Panc1 (cell line): ENCODE measurements around the gene ARHGAP12. TPM values are rescaled to one million over a fixed set of nuclear protein-coding genes. Genes with fewer than 3 reads are reported as not detected.

ENCODE experiments used
- ATAC-seq: fragments of 200-7000 bp; cut with Tn5 transposase; 2 replicates; pipeline ENCODE4 v1.9.1; 2020; ENCODE audit warnings: mild to moderate bottlenecking, moderate library complexity
- BruUV-seq: library from RNA; stranded (reverse); fragments of 400-500 nt; replicated peaks from 2 replicates; lab custom pipeline; 2021; lab: Mats Ljungman, UMichigan
- CTCF ChIA-PET: fragments of 300-600 bp; sonication (Branson Sonifier 250); formaldehyde crosslinking; loops from one replicate; lab custom pipeline; 2022; ENCODE audit warnings: antibody characterized with exemption; lab: Charles Lee
- POLR2A ChIA-PET: fragments of 300-600 bp; sonication (Branson Sonifier 250); formaldehyde crosslinking; loops from one replicate; lab custom pipeline; 2022; ENCODE audit warnings: antibody characterized with exemption; lab: Charles Lee
- DNase-seq: peaks from one replicate; pipeline ENCODE4 v3.0.0-alpha.2; 2010; ENCODE audit warnings: low read depth, low spot score
- H3K27ac ChIP-seq: 2 replicates; pipeline ENCODE4 v1.5.1; 2011; ENCODE audit warnings: mild to moderate bottlenecking, low read length, inconsistent platforms
- H3K27me3 ChIP-seq: fragments of 200-500 bp; sonication (Bioruptor generic); 2 replicates; pipeline ENCODE4 v1.6.0; 2014; ENCODE audit warnings: low read length, inconsistent platforms; ENCODE audit not compliant: control insufficient read depth, insufficient read depth
- H3K36me3 ChIP-seq: fragments of 200-500 bp; sonication (Bioruptor generic); 2 replicates; pipeline ENCODE4 v1.5.1; 2014; ENCODE audit warnings: inconsistent platforms, mild to moderate bottlenecking, low read length, moderate library complexity; ENCODE audit not compliant: control insufficient read depth, insufficient read depth
- H3K4me1 ChIP-seq: 2 replicates; pipeline ENCODE4 v1.5.1; 2011; ENCODE audit warnings: inconsistent platforms, mild to moderate bottlenecking, low read length, moderate library complexity; ENCODE audit not compliant: control insufficient read depth, insufficient read depth
- H3K4me3 ChIP-seq, 2 experiments: 2 replicates each; pipeline ENCODE4 v1.5.1; 2011 to 2012; ENCODE audit warnings: low read depth in 2 of 2, low read length in 2 of 2, mild to moderate bottlenecking in 2 of 2, inconsistent platforms in 1 of 2, moderate library complexity in 1 of 2
- H3K9me3 ChIP-seq: fragments of 200-500 bp; sonication (Bioruptor generic); 2 replicates; pipeline ENCODE4 v1.5.1; 2014; ENCODE audit warnings: low read depth, mild to moderate bottlenecking, inconsistent platforms, low read length, moderate library complexity; ENCODE audit not compliant: control insufficient read depth, insufficient read depth
- POLR2AphosphoS5 ChIP-seq: IDR thresholded peaks from 2 replicates; pipeline ENCODE4 v1.6.1; 2012; ENCODE audit warnings: mild to moderate bottlenecking, low read depth, low read length, moderate library complexity
- REST ChIP-seq, 2 experiments: IDR thresholded peaks; 2 replicates each; pipeline ENCODE4 v1.6.1; 2011 to 2012; ENCODE audit warnings: low read depth in 2 of 2, control low read depth in 1 of 2, low read length in 1 of 2, mild to moderate bottlenecking in 1 of 2, moderate library complexity in 1 of 2; ENCODE audit not compliant: insufficient read depth in 1 of 2
- SIN3A ChIP-seq: IDR thresholded peaks from 2 replicates; pipeline ENCODE4 v1.6.1; 2012; ENCODE audit warnings: low read depth, mild to moderate bottlenecking, low read length, moderate library complexity, borderline replicate concordance; ENCODE audit not compliant: insufficient read depth
- TCF7L2 ChIP-seq: IDR thresholded peaks from 2 replicates; pipeline ENCODE4 v1.6.1; 2011; ENCODE audit warnings: mild to moderate bottlenecking, low read depth, low read length, inconsistent platforms
- in situ Hi-C: cut with HindIII; loops from 2 replicates; pipeline ENCODE4 v1.10.0; 2016; ENCODE audit warnings: low sequenced_read_pairs, low pct_unique_long_range_greater_than_20kb
- intact Hi-C: fragments of 100-400 bp; cut with micrococcal nuclease; formaldehyde crosslinking; loops from one replicate; pipeline ENCODE4 v1.10.0; 2022; ENCODE audit not compliant: unreplicated experiment
- total RNA-seq: library from RNA; stranded (reverse); gene quantifications from one replicate; pipeline ENCODE4 v1.2.1, GENCODE V29; 2021; ENCODE audit not compliant: unreplicated experiment
- TF ChIP-seq, protein P1 (sequence below): fragments of 450-650 bp; IDR thresholded peaks from 2 replicates; pipeline ENCODE4 v1.5.1; 2017; ENCODE audit warnings: mild to moderate bottlenecking

ARHGAP12 gene
- total RNA-seq, 1 experiment from 2014 or later, result 22.9 TPM

GRCh38 chr10:31878486-31878885 is 50.1 kb downstream of the ARHGAP12 start:
- DNase-seq (no peak), ATAC-seq (no peak)
- in situ Hi-C loops, result no loop called here
- H3K36me3 ChIP-seq, result no peaks in the 10 kb centered on the region
- H3K4me3 ChIP-seq, result no peak overlapping the region
- BruUV-seq, result no TSS peak
- ChIA-PET POLR2A (interaction anchor here (0.9 kb wide), 1 partner anchor 12 kb away, joined by 3 read pairs; no protein-coding TSS in a partner anchor), CTCF (no interaction called here)
- no peaks in the 10 kb centered on the region; the same call in 1 of the 2 replicates for H3K4me1 ChIP-seq
- TF ChIP-seq SIN3A, result no peak
- TF ChIP-seq REST (IDR thresholded peaks at IDR 0.05; ENCODE audit: insufficient read depth in 1 of 2, low read depth in 2 of 2, low read length in 1 of 2), result no peak
- TF ChIP-seq, protein P1, sequence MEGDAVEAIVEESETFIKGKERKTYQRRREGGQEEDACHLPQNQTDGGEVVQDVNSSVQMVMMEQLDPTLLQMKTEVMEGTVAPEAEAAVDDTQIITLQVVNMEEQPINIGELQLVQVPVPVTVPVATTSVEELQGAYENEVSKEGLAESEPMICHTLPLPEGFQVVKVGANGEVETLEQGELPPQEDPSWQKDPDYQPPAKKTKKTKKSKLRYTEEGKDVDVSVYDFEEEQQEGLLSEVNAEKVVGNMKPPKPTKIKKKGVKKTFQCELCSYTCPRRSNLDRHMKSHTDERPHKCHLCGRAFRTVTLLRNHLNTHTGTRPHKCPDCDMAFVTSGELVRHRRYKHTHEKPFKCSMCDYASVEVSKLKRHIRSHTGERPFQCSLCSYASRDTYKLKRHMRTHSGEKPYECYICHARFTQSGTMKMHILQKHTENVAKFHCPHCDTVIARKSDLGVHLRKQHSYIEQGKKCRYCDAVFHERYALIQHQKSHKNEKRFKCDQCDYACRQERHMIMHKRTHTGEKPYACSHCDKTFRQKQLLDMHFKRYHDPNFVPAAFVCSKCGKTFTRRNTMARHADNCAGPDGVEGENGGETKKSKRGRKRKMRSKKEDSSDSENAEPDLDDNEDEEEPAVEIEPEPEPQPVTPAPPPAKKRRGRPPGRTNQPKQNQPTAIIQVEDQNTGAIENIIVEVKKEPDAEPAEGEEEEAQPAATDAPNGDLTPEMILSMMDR, result no peak
- no peak for TF ChIP-seq POLR2AphosphoS5
- no peak for TF ChIP-seq TCF7L2
- no peaks in the 10 kb centered on the region for H3K9me3 ChIP-seq
- no peaks in the 10 kb centered on the region for H3K27me3 ChIP-seq
- intact Hi-C loops, result no loop called here
- H3K27ac ChIP-seq, result no peak overlapping the region

DNA sequence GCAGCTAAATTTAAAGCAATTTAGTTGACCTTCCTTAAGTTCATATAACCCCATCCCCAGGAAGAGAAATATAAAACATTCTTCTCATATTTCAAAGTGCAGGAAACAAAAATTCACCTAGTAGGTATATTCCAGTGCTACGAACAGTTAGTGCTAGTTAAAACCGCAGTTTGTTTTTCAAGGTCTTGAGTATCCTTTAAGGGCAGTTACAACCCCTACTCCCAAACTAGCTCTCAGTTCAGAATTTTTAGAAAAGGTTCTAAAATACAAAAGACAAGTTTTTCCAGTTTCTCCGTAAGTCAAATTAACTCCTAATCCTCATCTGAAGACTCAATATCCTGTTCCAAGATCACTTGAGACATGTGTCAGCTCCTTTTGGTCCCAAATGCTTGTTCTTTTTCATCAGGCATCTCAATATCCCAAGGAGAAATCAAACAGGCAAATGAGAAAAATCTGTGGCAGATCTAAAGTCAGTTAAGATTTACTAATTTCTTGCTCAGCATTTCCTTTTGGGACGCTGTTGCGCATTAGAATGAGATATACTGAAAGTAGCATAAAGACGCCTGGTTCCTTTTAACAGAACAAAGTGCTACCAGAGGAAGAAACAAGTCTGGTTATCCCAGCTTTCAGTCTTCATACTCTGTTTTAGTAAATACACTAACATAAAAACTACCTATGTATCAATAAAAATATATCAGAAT is 51.8 kb downstream of the ARHGAP12 start:
- Histone ChIP-seq H3K4me3 (no peak overlapping the region), H3K36me3 (no peaks in the 10 kb centered on the region), H3K27me3 (no peaks in the 10 kb centered on the region), H3K9me3 (no peaks in the 10 kb centered on the region), H3K4me1 (peaks cover under 1% of the 10 kb centered on the region), H3K27ac (peak overlapping the region; percentile 29; the same call in 1 of the 2 replicates)
- no peak for ATAC-seq
- intact Hi-C loops, result no loop called here
- CTCF ChIA-PET, result no interaction called here
- BruUV-seq, result no TSS peak
- in situ Hi-C loops, result no loop called here
- no peak for TF ChIP-seq TCF7L2
- TF ChIP-seq REST (IDR thresholded peaks at IDR 0.05; ENCODE audit: insufficient read depth in 1 of 2, low read depth in 2 of 2, low read length in 1 of 2), result no peak
- no peak for TF ChIP-seq POLR2AphosphoS5
- TF ChIP-seq, protein P1, result no peak
- no peak for TF ChIP-seq SIN3A
- POLR2A ChIA-PET, result no interaction called here
- no peak for DNase-seq
